Germinal center (tissue), 1 donor: ENCODE results near the gene ERBIN.
"Not testable (repeated sequence)": the region's sequence is repeated elsewhere in the genome, so short reads cannot be mapped to it uniquely, and the experiment has no call there.

Experiments used
- DNase-seq: peaks from one replicate; pipeline ENCODE4 v3.0.0; 2012; ENCODE audit warnings: mixed read lengths, low spot score

ERBIN gene, protein sequence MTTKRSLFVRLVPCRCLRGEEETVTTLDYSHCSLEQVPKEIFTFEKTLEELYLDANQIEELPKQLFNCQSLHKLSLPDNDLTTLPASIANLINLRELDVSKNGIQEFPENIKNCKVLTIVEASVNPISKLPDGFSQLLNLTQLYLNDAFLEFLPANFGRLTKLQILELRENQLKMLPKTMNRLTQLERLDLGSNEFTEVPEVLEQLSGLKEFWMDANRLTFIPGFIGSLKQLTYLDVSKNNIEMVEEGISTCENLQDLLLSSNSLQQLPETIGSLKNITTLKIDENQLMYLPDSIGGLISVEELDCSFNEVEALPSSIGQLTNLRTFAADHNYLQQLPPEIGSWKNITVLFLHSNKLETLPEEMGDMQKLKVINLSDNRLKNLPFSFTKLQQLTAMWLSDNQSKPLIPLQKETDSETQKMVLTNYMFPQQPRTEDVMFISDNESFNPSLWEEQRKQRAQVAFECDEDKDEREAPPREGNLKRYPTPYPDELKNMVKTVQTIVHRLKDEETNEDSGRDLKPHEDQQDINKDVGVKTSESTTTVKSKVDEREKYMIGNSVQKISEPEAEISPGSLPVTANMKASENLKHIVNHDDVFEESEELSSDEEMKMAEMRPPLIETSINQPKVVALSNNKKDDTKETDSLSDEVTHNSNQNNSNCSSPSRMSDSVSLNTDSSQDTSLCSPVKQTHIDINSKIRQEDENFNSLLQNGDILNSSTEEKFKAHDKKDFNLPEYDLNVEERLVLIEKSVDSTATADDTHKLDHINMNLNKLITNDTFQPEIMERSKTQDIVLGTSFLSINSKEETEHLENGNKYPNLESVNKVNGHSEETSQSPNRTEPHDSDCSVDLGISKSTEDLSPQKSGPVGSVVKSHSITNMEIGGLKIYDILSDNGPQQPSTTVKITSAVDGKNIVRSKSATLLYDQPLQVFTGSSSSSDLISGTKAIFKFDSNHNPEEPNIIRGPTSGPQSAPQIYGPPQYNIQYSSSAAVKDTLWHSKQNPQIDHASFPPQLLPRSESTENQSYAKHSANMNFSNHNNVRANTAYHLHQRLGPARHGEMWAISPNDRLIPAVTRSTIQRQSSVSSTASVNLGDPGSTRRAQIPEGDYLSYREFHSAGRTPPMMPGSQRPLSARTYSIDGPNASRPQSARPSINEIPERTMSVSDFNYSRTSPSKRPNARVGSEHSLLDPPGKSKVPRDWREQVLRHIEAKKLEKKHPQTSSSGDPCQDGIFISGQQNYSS (N-terminal part only)

GRCh38 chr5:65926276-65926783, at the start of gene ERBIN:
Gene ERBIN, plus strand, starts transcription at chr5:65926575. Its CDS starts 66,144 bp downstream, at chr5:65992719.
- DNase-seq: peak; percentile 66

- DNase-seq: no peak
Measured at GRCh38 chr5:65876970-65877369, 49.4 kb upstream of the ERBIN start.

- not testable (repeated sequence) for DNase-seq
Measured at GRCh38 chr5:65879668-65880256, 46.6 kb upstream of the ERBIN start.

DNA sequence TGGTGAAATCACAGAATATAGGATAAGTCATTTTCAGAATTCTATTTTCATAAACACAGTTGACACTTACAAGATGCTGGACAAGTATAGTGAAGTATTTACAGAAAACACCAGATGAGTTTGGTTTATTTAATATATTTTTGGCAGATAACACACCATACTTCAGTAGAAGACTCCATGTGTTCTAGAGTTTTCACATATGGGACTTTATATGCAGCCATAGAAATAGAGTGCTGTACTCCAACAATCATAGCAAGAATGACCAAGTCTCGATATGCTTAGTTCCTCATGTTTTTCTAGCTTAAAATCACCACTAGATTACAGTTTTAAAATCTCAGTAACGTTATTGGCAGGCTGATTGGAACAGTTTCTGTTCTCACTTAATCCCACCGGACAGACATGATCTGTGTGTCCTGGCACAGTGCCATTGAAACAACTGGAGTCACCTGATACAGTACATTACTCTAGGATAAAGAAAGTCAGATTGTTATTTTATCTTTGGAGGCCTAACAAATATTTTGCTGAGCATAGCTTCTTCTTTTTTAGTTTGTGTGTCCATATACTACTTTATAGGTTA, 45.8 kb upstream of the ERBIN start:
- DNase-seq: no peak

- no peak for DNase-seq
Measured at GRCh38 chr5:65882278-65882677, 44.1 kb upstream of the ERBIN start.

DNA sequence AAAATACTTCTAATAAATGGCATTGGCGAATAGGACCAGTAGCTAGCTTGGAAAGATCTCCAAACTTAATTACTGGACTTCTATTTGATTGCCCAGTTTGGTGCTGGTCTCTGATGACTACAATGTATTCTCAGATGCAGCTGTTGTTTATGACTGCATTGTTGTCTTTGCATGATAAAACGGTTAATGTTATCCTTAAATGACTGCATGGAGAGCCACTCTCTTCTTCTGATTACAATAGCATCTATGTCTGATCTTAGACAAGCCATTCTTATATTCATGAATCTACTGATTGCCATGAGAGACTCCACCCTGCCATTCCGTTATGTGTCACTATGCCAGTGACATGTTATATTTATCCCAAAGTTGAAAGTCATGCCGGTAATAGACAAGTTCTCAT, 42.9 kb upstream of the ERBIN start:
- no peak for DNase-seq

- DNase-seq: no peak
Measured at GRCh38 chr5:65886387-65886786, 40.0 kb upstream of the ERBIN start.

DNA sequence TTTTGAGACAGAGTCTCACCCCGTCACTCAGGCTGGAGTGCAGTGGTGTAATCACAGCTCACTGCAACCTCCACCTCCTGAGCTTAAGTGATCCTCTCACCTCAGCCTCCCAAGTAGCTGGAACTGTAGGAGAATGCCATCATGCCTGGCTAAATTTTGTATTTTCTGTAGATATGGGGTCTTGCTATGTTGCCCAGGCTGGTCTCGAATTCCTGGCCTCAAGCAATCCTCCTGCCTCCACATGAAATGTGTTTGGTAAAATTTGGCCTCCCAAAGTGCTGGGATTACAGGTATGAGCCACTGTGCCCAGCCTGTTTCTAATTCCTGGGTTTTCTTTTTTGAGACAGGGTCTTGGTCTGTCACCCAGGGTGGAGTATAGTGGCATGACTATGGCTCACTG, 34.4 kb upstream of the ERBIN start:
- DNase-seq: not testable (repeated sequence)

DNA sequence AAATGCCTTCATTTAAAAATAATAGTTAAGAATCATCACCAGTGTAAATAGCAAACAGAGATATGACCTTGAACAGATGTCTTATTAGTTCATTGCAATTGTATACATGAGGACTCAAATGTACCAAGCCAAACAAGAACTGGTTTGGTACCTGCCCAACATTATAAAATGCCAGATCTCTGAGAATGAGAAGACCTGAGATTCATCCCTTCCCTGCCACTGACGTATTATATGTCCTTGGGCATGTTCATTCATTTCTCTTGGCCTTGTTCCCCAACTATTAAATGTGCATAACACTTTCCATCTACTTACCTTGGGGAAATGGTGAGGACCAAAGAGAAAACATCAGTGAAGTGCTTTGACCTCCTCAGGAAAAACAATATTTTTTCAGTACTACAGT, 33.6 kb upstream of the ERBIN start:
- no peak for DNase-seq

GRCh38 chr5:65893749-65894430, 32.5 kb upstream of the ERBIN start:
- DNase-seq: no peak

GRCh38 chr5:65895891-65896290, 30.5 kb upstream of the ERBIN start:
- DNase-seq: no peak

- no peak for DNase-seq
Measured at GRCh38 chr5:65900746-65901145, 25.6 kb upstream of the ERBIN start.

GRCh38 chr5:65902104-65902503, 24.3 kb upstream of the ERBIN start:
- DNase-seq: no peak

- DNase-seq: no peak
Measured at GRCh38 chr5:65903581-65903980, 22.8 kb upstream of the ERBIN start.

DNA sequence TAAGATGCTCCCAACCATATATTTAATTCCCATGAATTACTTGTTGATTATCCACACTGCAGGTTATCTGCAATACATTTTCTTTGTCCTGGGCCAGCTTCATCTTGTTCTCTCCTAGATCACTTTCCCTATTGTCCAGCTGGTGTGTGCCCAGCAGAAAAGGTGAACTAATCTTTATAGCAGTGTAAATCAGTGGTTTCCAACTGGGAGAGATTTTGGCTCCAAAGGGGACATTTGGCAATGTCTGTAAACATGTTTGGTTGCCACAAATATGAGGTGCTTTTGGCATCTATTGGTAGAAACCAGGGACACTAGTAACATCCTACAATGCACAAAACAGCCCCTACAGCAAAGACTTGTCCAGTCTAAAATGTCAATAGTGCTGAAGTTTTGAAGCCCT, 20.1 kb upstream of the ERBIN start:
- no peak for DNase-seq

GRCh38 chr5:65907135-65907534, 19.2 kb upstream of the ERBIN start:
- DNase-seq: no peak

- DNase-seq: no peak
Measured at GRCh38 chr5:65910711-65911110, 15.7 kb upstream of the ERBIN start.

GRCh38 chr5:65912311-65912710, 14.1 kb upstream of the ERBIN start:
- DNase-seq: no peak

DNA sequence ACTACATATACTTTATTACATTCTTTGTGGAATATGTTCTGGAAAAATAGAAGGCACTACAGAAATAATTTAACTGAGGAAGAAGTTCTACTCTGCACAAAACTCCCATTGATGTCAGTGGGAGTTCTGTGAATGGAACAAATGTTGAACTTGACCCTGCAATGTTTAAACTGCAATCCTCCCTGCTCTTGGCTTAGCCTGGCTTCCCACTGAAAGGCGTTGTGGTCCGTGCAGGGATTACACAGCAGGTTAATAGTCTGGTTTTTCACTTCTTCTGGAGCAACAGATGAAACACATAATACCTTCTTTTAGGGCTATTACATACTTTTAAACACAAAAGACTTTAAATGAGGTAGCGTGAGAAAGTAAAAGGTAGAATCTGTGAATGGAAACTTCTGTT, 12.9 kb upstream of the ERBIN start:
- no peak for DNase-seq

- no peak for DNase-seq
Measured at GRCh38 chr5:65914641-65915196, 11.7 kb upstream of the ERBIN start.
